ENCODE data around the gene VPS54. TPM values are rescaled to one million over a fixed set of nuclear protein-coding genes. Genes with fewer than 3 reads are reported as not detected.

The VPS54 gene
- total RNA-seq, 1 donor from 2014 or later: 17.5 TPM

GRCh38 chr2:64005707-64006356 is 13.4 kb downstream of the VPS54 start:
- no peaks in the 10 kb centered on the region for H3K9me3 ChIP-seq (ENCODE audit: insufficient read depth, low read depth, low read length)
- H3K4me3 ChIP-seq (ENCODE audit: insufficient read depth, low read depth, low read length): no peak overlapping the region
- H3K27ac Mint-ChIP-seq (ENCODE audit: unreplicated experiment): no peak overlapping the region
- no peak overlapping the region for H3K4me3 Mint-ChIP-seq (ENCODE audit: unreplicated experiment)
- no peak overlapping the region for H2AFZ ChIP-seq (ENCODE audit: low read depth, low read length)
- H3K27ac ChIP-seq (ENCODE audit: low read depth, low read length): no peak overlapping the region
- peaks cover 7% of the 10 kb centered on the region for H3K36me3 Mint-ChIP-seq (ENCODE audit: low read depth, unreplicated experiment)
- no peaks in the 10 kb centered on the region for H3K27me3 Mint-ChIP-seq (ENCODE audit: low read depth, unreplicated experiment)
- H3K36me3 ChIP-seq (ENCODE audit: insufficient read depth, low read length): no peaks in the 10 kb centered on the region
- no peak overlapping the region for H3K4me2 ChIP-seq (ENCODE audit: low read length)
- peaks cover 91% of the 10 kb centered on the region for H3K79me2 ChIP-seq (ENCODE audit: insufficient read depth, low read length)
- H4K20me1 ChIP-seq (ENCODE audit: insufficient read depth, low read length): peaks cover 68% of the 10 kb centered on the region
- H3K9ac ChIP-seq (ENCODE audit: low read length): no peak overlapping the region
- no peaks in the 10 kb centered on the region for H3K4me1 ChIP-seq (ENCODE audit: insufficient read depth, low read length)
- no peak for DNase-seq (ENCODE audit: low read depth)
- no peaks in the 10 kb centered on the region for H3K27me3 ChIP-seq (ENCODE audit: insufficient read depth, low read length)
- peaks cover 2% of the 10 kb centered on the region for H3K4me1 Mint-ChIP-seq (ENCODE audit: low read depth, unreplicated experiment)
- H3K9me3 Mint-ChIP-seq (ENCODE audit: unreplicated experiment): no peaks in the 10 kb centered on the region
- no peak for TF ChIP-seq CTCF (IDR thresholded peaks at IDR 0.05; ENCODE audit: insufficient read depth, low read depth, low read length)
- TF ChIP-seq EZH2 (IDR thresholded peaks at IDR 0.05; ENCODE audit: insufficient read depth, low read length): no peak
- FAIRE-seq: no peak

GRCh38 chr2:64003239-64003638 is 16.0 kb downstream of the VPS54 start:
- no peak overlapping the region for H3K4me3 ChIP-seq (ENCODE audit: insufficient read depth, low read depth, low read length)
- no peak for TF ChIP-seq EZH2 (IDR thresholded peaks at IDR 0.05; ENCODE audit: insufficient read depth, low read length)
- TF ChIP-seq CTCF (IDR thresholded peaks at IDR 0.05; ENCODE audit: insufficient read depth, low read depth, low read length): no peak
- peaks cover 1% of the 10 kb centered on the region for H3K9me3 Mint-ChIP-seq (ENCODE audit: unreplicated experiment)
- H3K4me1 ChIP-seq (ENCODE audit: insufficient read depth, low read length): no peaks in the 10 kb centered on the region
- no peak overlapping the region for H2AFZ ChIP-seq (ENCODE audit: low read depth, low read length)
- H3K27ac ChIP-seq (ENCODE audit: low read depth, low read length): no peak overlapping the region
- no peak overlapping the region for H3K4me2 ChIP-seq (ENCODE audit: low read length)
- H3K4me1 Mint-ChIP-seq (ENCODE audit: low read depth, unreplicated experiment): no peaks in the 10 kb centered on the region
- H3K79me2 ChIP-seq (ENCODE audit: insufficient read depth, low read length): peaks cover 73% of the 10 kb centered on the region
- peaks cover 67% of the 10 kb centered on the region for H4K20me1 ChIP-seq (ENCODE audit: insufficient read depth, low read length)
- no peaks in the 10 kb centered on the region for H3K36me3 ChIP-seq (ENCODE audit: insufficient read depth, low read length)
- H3K9me3 ChIP-seq (ENCODE audit: insufficient read depth, low read depth, low read length): no peaks in the 10 kb centered on the region
- H3K27me3 ChIP-seq (ENCODE audit: insufficient read depth, low read length): no peaks in the 10 kb centered on the region
- no peak for DNase-seq (ENCODE audit: low read depth)
- peaks cover 18% of the 10 kb centered on the region for H3K36me3 Mint-ChIP-seq (ENCODE audit: low read depth, unreplicated experiment)
- H3K9ac ChIP-seq (ENCODE audit: low read length): no peak overlapping the region
- no peak for FAIRE-seq
- no peak overlapping the region for H3K27ac Mint-ChIP-seq (ENCODE audit: unreplicated experiment)
- no peaks in the 10 kb centered on the region for H3K27me3 Mint-ChIP-seq (ENCODE audit: low read depth, unreplicated experiment)
- H3K4me3 Mint-ChIP-seq (ENCODE audit: unreplicated experiment): no peak overlapping the region

- Histone ChIP-seq H3K4me1 (ENCODE audit: insufficient read depth, low read length) (no peaks in the 10 kb centered on the region), H3K79me2 (ENCODE audit: insufficient read depth, low read length) (peaks cover 58% of the 10 kb centered on the region)
Measured at GRCh38 chr2:64001382-64002101, 17.7 kb downstream of the VPS54 start.

More at GRCh38 chr2:64001382-64002101, 17.7 kb downstream of the VPS54 start:
- no peak for DNase-seq (ENCODE audit: low read depth)
- Histone ChIP-seq H3K4me3 (ENCODE audit: insufficient read depth, low read depth, low read length) (no peak overlapping the region), H3K4me2 (ENCODE audit: low read length) (no peak overlapping the region), H3K36me3 (ENCODE audit: insufficient read depth, low read length) (no peaks in the 10 kb centered on the region), H2AFZ (ENCODE audit: low read depth, low read length) (no peak overlapping the region), H3K9me3 (ENCODE audit: insufficient read depth, low read depth, low read length) (no peaks in the 10 kb centered on the region), H4K20me1 (ENCODE audit: insufficient read depth, low read length) (peaks cover 55% of the 10 kb centered on the region), H3K27me3 (ENCODE audit: insufficient read depth, low read length) (no peaks in the 10 kb centered on the region), H3K27ac (ENCODE audit: low read depth, low read length) (no peak overlapping the region), H3K9ac (ENCODE audit: low read length) (no peak overlapping the region)
- FAIRE-seq: no peak
- H3K4me1 Mint-ChIP-seq (ENCODE audit: low read depth, unreplicated experiment): no peaks in the 10 kb centered on the region
- H3K36me3 Mint-ChIP-seq (ENCODE audit: low read depth, unreplicated experiment): peaks cover 19% of the 10 kb centered on the region
- no peak overlapping the region for H3K4me3 Mint-ChIP-seq (ENCODE audit: unreplicated experiment)
- peaks cover 11% of the 10 kb centered on the region for H3K9me3 Mint-ChIP-seq (ENCODE audit: unreplicated experiment)
- TF ChIP-seq EZH2 (IDR thresholded peaks at IDR 0.05; ENCODE audit: insufficient read depth, low read length) (no peak), CTCF (IDR thresholded peaks at IDR 0.05; ENCODE audit: insufficient read depth, low read depth, low read length) (no peak)
- H3K27me3 Mint-ChIP-seq (ENCODE audit: low read depth, unreplicated experiment): no peaks in the 10 kb centered on the region
- no peak overlapping the region for H3K27ac Mint-ChIP-seq (ENCODE audit: unreplicated experiment)

All from astrocyte (in vitro differentiated cells and primary cell).